Dermis microvascular lymphatic vessel endothelial cell (primary cell): Measurements from ENCODE around the gene ARFGEF3. TPM values are rescaled to one million over a fixed set of nuclear protein-coding genes. Genes with fewer than 3 reads are reported as not detected.

Experiments used
- DNase-seq, 2 donors: peaks; one replicate each; pipeline versions ENCODE4 v3.0.0 to v3.0.0-alpha.2; 2010; ENCODE audit warnings: low read depth in 2 of 2
- total RNA-seq: library from RNA; depleted of rRNA; stranded (reverse); fragments of >200 nt; gene quantifications from 2 replicates; pipeline ENCODE4 v1.2.1, GENCODE V29; 2014

The ARFGEF3 gene
- total RNA-seq, 1 donor from 2014 or later = 1.8 TPM

- DNase-seq = no peak
These were observed 78.0 kb downstream of the ARFGEF3 start for GRCh38 chr6:138239774-138240173.

- DNase-seq = peak in 1 of 2 donors; percentile 24
These were observed 78.9 kb downstream of the ARFGEF3 start for GRCh38 chr6:138240476-138241245.

GRCh38 chr6:138241381-138241780 is 79.6 kb downstream of the ARFGEF3 start:
- DNase-seq = no peak

- DNase-seq = no peak
These were observed 80.2 kb downstream of the ARFGEF3 start for GRCh38 chr6:138241934-138242333.

GRCh38 chr6:138242987-138243592 is 81.4 kb downstream of the ARFGEF3 start:
- no peak for DNase-seq

GRCh38 chr6:138245751-138246150 is 84.0 kb downstream of the ARFGEF3 start:
- DNase-seq = no peak

- DNase-seq = no peak
These were observed 85.1 kb downstream of the ARFGEF3 start for GRCh38 chr6:138246650-138247440.

- DNase-seq = no peak
These were observed 86.3 kb downstream of the ARFGEF3 start for GRCh38 chr6:138248011-138248410.

GRCh38 chr6:138248878-138249277 is 87.1 kb downstream of the ARFGEF3 start:
- DNase-seq = no peak

GRCh38 chr6:138250053-138250452 is 88.3 kb downstream of the ARFGEF3 start:
- DNase-seq = no peak

GRCh38 chr6:138250513-138251247 is 88.9 kb downstream of the ARFGEF3 start:
- DNase-seq = peak in 1 of 2 donors; percentile 7

GRCh38 chr6:138253731-138254130 is 92.0 kb downstream of the ARFGEF3 start:
- DNase-seq = no peak

- DNase-seq = no peak
These were observed 93.7 kb downstream of the ARFGEF3 start for GRCh38 chr6:138255443-138255842.

GRCh38 chr6:138257638-138258040 is 95.9 kb downstream of the ARFGEF3 start:
- no peak for DNase-seq

- no peak for DNase-seq
These were observed 96.5 kb downstream of the ARFGEF3 start for GRCh38 chr6:138258197-138258596.

- no peak for DNase-seq
These were observed 97.3 kb downstream of the ARFGEF3 start for GRCh38 chr6:138258991-138259390.

GRCh38 chr6:138261116-138261780 is 99.5 kb downstream of the ARFGEF3 start:
- no peak for DNase-seq

GRCh38 chr6:138263963-138264362 is 102.2 kb downstream of the ARFGEF3 start:
- DNase-seq = no peak

- no peak for DNase-seq
These were observed 102.7 kb downstream of the ARFGEF3 start for GRCh38 chr6:138264372-138264880.

- no peak for DNase-seq
These were observed 104.4 kb downstream of the ARFGEF3 start for GRCh38 chr6:138266095-138266494.
